Stimulated activated CD4-positive, alpha-beta T cell treated with anti-CD3 and anti-CD28 coated beads, Interleukin-1b, Interleukin-23, amount 100 ng/mL, for 1 hour (primary cell): ENCODE results near the gene TANC1.

Source experiments
- DNase-seq, 2 donors: peaks; one replicate each; pipeline ENCODE4 v3.0.0-alpha.2; 2020; ENCODE audit warnings: low read depth in 2 of 2

The TANC1 gene

GRCh38 chr2:159195697-159196096, 227.3 kb downstream of the TANC1 start:
- no peak for DNase-seq

GRCh38 chr2:159196393-159196925, 228.0 kb downstream of the TANC1 start:
- no peak for DNase-seq

GRCh38 chr2:159199236-159199635, 230.8 kb downstream of the TANC1 start:
- no peak for DNase-seq

- DNase-seq = no peak
Measured at GRCh38 chr2:159199761-159200465, 231.5 kb downstream of the TANC1 start.

- no peak for DNase-seq
Measured at GRCh38 chr2:159200498-159200897, 232.1 kb downstream of the TANC1 start.

GRCh38 chr2:159201360-159202063, 233.1 kb downstream of the TANC1 start:
- no peak for DNase-seq

GRCh38 chr2:159202568-159203071, 234.2 kb downstream of the TANC1 start:
- no peak for DNase-seq

GRCh38 chr2:159204381-159205144, 236.1 kb downstream of the TANC1 start:
- DNase-seq = no peak

GRCh38 chr2:159206736-159207380, 238.4 kb downstream of the TANC1 start:
- DNase-seq = no peak

- DNase-seq = no peak
Measured at GRCh38 chr2:159208438-159208837, 240.0 kb downstream of the TANC1 start.

- no peak for DNase-seq
Measured at GRCh38 chr2:159209341-159210306, 241.2 kb downstream of the TANC1 start.

GRCh38 chr2:159211447-159212396, 243.3 kb downstream of the TANC1 start:
- DNase-seq = no peak

GRCh38 chr2:159213296-159213695, 244.9 kb downstream of the TANC1 start:
- no peak for DNase-seq

- DNase-seq = no peak
Measured at GRCh38 chr2:159214325-159214865, 246.0 kb downstream of the TANC1 start.

- DNase-seq = no peak
Measured at GRCh38 chr2:159215116-159215515, 246.7 kb downstream of the TANC1 start.

GRCh38 chr2:159217676-159218075, 249.2 kb downstream of the TANC1 start:
- no peak for DNase-seq

GRCh38 chr2:159218389-159218788, 249.9 kb downstream of the TANC1 start:
- DNase-seq = no peak

GRCh38 chr2:159219394-159219998, 251.1 kb downstream of the TANC1 start:
- no peak for DNase-seq
